Sigmoid colon (tissue), 3 donors: ENCODE data around the gene CCIN.

Source experiments
- POLR2A ChIP-seq, 2 donors: fragments of 450-650 bp; IDR thresholded peaks; one replicate each; pipeline ENCODE4 v1.6.1; 2016; ENCODE audit warnings: antibody characterized with exemption in 2 of 2, mild to moderate bottlenecking in 2 of 2, moderate library complexity in 2 of 2
- TF ChIP-seq, protein P1 (sequence below), 4 experiments: fragments of 450-650 bp in 3 of 4; fragments of 200-600 bp in 1 of 4; IDR thresholded peaks; one replicate each; pipeline ENCODE4 v1.5.1; 2016 to 2019; ENCODE audit warnings: antibody characterized with exemption in 4 of 4, mild to moderate bottlenecking in 3 of 4, moderate library complexity in 2 of 4

DNA sequence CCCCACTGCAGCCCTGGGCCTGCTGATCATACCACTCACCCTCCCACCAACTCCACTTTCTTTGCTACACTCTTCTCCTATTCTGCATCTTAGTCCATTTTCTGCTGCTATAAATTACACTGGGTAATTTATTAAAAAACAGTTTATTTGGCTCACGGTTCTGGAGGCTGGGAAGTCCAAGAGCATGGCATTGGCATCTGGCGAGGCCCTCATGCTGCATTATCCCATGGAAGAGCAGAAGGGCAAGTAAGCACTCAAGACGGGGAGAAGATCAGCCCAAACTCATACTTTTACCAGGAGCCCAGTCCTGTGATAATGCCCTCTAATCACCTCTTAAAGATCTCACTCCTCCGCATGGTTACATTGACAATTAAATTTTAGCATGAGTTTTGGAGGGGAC lies 23.2 kb upstream of the CCIN start:
- TF ChIP-seq, protein P1, sequence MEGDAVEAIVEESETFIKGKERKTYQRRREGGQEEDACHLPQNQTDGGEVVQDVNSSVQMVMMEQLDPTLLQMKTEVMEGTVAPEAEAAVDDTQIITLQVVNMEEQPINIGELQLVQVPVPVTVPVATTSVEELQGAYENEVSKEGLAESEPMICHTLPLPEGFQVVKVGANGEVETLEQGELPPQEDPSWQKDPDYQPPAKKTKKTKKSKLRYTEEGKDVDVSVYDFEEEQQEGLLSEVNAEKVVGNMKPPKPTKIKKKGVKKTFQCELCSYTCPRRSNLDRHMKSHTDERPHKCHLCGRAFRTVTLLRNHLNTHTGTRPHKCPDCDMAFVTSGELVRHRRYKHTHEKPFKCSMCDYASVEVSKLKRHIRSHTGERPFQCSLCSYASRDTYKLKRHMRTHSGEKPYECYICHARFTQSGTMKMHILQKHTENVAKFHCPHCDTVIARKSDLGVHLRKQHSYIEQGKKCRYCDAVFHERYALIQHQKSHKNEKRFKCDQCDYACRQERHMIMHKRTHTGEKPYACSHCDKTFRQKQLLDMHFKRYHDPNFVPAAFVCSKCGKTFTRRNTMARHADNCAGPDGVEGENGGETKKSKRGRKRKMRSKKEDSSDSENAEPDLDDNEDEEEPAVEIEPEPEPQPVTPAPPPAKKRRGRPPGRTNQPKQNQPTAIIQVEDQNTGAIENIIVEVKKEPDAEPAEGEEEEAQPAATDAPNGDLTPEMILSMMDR (IDR thresholded peaks at IDR 0.05) = no peak
- no peak for TF ChIP-seq POLR2A (IDR thresholded peaks at IDR 0.05)
